ENCODE measurements around the gene PPM1B.

- TF ChIP-seq, protein P1, sequence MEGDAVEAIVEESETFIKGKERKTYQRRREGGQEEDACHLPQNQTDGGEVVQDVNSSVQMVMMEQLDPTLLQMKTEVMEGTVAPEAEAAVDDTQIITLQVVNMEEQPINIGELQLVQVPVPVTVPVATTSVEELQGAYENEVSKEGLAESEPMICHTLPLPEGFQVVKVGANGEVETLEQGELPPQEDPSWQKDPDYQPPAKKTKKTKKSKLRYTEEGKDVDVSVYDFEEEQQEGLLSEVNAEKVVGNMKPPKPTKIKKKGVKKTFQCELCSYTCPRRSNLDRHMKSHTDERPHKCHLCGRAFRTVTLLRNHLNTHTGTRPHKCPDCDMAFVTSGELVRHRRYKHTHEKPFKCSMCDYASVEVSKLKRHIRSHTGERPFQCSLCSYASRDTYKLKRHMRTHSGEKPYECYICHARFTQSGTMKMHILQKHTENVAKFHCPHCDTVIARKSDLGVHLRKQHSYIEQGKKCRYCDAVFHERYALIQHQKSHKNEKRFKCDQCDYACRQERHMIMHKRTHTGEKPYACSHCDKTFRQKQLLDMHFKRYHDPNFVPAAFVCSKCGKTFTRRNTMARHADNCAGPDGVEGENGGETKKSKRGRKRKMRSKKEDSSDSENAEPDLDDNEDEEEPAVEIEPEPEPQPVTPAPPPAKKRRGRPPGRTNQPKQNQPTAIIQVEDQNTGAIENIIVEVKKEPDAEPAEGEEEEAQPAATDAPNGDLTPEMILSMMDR (IDR thresholded peaks at IDR 0.05) = no peak
- no peak for TF ChIP-seq POLR2A (IDR thresholded peaks at IDR 0.05)
Measured at GRCh38 chr2:44201648-44202165, 33.0 kb downstream of the PPM1B start.

All from esophagus squamous epithelium (tissue), 4 donors.